NK-92 (cell line): ENCODE data around the gene DUSP8.

ENCODE experiments used
- DNase-seq: peaks from one replicate; lab custom pipeline; 2025; ENCODE audit not compliant: unreplicated experiment; lab: John Stamatoyannopoulos, UW

The DUSP8 gene

DNA sequence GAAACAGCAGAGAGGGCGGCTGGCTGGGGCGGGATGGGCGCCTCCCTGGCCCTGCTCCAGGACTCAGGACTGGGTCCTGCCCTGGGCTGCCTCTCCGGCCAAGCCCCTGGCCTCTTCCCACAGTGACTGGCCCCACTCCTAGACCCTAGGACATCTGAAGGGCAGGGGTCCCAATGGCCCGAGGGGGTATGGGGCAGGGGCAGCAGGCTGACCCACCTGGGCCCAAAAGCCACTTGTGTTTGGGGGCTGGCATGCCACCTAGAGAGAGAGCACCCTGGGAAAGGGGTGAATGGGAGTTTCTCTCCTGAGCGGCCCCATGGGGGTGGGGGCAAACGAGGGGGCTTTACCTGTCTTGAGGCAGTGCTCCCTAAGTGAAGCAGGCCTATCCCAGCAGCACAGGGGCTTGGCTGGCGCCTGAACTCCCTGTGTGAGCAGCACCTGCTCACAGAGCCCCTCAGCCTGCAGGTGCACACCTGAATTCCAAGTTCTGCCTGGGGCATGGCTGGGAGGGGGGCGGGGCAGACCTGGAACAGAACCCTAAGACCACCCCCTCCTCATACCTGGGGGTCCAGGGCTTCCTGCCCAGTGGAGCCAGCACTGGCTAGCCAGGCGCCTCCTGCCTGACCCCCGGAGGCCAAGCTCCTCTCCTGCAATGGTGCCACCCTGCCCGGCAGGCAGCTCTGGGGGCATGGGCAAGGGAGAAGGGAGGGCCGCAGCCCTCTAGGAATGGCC, 16.9 kb downstream of the DUSP8 start:
- DNase-seq = no peak

DNA sequence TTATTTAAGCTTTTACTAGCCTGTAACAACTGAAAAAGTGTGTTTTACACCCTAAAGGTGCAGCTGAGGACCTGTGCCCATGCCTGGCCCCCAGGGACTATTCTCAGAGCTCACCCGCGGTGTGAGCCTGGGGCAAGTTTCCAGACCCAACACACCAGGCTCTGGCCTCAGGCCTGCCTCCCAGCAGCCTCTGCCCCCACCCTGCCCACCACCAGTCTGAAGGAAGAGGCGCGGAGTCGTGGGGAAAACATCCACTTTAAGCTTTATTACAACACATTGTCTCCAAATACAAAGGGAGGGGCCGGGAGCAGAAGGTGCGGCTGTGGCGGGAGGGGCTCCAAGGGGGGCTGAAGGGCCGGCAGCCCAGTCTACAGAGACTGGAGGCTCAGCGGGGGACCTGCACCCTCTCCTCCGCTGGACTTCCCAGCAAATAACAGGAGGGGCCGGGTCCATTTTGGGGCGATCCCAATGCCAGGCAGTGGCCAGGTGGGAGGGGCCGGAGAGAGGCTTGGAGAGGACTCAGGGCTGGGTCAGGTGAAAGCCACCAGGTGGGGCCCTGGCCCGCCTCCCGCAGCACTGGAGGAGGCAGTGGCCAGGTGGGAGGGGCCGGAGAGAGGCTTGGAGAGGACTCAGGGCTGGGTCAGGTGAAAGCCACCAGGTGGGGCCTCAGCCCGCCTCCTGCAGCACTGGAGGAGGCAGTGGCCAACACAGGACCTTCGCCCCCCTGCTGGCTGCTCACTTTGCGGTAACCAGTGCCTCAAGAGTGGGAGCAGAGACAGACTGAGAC, 18.1 kb downstream of the DUSP8 start:
- no peak for DNase-seq

DNA sequence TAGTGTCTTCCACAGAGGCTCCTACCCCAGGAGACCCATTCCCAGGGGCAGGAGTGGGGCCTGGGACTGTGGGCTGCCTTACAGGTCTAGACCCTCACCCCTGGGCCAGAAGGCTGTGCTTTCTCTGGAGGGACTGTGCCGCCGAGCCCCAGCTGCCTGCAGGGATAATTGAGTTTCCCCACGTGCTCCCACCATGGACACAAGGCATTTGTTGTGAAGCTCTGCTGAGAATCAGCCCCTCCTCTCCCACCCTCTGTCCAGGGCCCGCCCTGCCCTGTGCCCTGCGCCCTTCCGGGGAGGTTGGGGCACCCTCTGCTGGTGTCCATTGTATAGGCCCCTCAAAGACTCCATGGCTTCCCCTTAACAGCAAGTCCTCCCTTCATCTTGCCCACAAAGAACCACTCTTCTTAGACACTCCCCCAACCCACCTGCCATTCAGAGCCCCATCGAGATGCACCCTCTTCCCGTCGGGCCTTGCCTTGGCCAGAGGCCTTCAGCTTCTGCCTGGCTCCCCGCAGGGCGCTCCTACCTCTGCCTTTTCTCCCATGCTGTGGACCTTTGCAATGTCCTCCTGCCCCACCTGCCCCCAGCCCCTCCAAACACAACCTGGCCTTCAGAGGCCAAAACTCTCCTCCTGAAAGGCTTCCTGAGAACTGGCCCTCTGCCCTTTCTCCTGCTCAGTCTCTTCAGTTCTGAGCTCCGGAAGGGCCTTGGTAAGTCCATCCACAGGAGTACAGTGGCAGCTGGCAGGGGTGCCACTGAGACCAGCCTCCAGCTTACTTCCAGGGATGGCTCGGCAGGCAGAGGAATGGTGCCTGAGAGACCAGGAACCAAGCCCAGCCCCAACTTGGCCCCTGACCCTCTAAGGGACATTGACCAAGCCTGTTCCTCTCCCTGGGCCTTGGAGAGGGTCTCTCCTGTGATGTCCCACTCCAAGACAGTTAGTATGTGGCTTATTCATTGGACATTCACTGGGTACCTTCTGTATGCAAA, 22.4 kb downstream of the DUSP8 start:
- no peak for DNase-seq

- no peak for DNase-seq
Measured at GRCh38 chr11:1548221-1549070, 23.6 kb downstream of the DUSP8 start.

GRCh38 chr11:1547467-1548098, 24.5 kb downstream of the DUSP8 start:
- DNase-seq = no peak

- DNase-seq = no peak
Measured at GRCh38 chr11:1546536-1547466, 25.3 kb downstream of the DUSP8 start.

- DNase-seq = no peak
Measured at GRCh38 chr11:1546077-1546535, 26.0 kb downstream of the DUSP8 start.

DNA sequence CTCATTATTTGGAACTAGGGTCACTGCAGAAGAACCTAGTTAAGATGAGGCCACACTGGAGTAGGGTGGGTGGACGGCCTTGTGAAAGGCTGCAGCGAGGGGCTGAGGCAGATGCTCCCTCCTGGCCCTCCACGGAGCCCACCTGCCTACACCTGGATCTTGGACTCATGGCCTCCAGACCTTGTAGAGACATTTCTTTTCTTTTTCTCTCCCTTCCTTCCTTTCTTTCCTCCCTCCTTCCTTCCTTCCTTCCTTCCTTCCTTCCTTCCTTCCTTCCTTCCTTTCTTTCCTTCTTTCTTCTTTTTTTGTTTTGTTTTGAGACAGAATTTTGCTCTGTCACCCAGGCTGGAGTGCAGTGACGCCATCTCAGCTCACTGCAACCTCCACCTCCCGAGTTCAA, 26.6 kb downstream of the DUSP8 start:
- DNase-seq = no peak

GRCh38 chr11:1544536-1544935, 27.5 kb downstream of the DUSP8 start:
- DNase-seq = no peak

- no peak for DNase-seq
Measured at GRCh38 chr11:1543606-1544263, 28.3 kb downstream of the DUSP8 start.

DNA sequence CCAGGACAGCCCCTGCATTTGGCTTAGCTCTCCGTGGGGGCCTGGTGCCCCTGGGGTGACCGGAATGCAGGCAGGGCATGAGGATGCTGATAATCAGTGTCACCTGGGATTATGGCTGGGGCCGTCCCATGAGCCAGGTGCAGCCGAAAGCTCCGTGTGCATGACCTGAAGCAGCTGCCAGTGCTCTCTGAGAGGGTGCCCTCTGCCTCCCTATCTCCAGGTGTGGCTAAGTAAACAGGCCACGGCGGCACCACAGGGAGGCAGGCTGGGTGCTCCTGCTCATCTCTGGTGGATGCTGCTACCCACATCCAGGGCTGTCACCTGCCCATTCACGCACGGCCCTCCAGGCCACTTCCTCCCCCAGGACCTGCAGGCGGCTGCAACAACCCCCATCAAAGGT, 29.8 kb downstream of the DUSP8 start:
- no peak for DNase-seq

DNA sequence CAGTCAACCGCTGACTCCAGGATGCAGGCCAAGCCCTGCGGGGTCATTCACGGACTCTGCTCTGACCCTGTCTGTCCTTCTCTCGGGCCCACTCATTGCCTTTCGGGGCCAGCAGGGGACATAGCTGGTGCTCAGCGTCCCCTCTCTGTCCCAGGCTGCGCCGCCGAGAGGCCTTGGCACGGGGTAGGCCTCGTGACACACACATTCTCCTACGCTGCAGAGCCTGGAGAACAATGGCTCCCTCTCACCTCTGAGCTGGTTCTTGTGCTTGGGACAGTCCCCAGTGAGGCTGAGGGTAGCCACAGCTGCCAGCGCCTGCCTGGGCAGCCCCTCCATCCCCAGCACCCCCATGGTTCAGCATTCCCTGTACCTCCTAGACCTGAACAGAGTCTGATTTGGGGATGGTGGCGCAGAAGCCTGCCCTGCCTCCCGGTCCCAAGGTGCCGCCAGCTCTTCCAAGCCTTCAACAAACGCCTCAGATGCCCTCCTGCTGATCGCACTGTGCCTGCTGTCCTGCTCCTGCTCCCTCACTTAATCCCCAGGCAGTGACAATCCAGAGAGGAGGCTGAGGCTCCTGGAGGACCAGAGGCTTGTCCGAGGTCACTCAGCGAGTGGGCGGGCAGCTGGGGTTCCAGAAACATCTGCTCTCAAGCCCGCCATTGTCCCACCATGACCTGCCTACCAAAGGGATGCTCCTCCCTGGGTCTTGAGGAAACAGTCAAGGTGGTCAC, 30.4 kb downstream of the DUSP8 start:
- no peak for DNase-seq

- DNase-seq = no peak
Measured at GRCh38 chr11:1540074-1540473, 32.0 kb downstream of the DUSP8 start.

GRCh38 chr11:1538153-1538552, 33.9 kb downstream of the DUSP8 start:
- DNase-seq = no peak

DNA sequence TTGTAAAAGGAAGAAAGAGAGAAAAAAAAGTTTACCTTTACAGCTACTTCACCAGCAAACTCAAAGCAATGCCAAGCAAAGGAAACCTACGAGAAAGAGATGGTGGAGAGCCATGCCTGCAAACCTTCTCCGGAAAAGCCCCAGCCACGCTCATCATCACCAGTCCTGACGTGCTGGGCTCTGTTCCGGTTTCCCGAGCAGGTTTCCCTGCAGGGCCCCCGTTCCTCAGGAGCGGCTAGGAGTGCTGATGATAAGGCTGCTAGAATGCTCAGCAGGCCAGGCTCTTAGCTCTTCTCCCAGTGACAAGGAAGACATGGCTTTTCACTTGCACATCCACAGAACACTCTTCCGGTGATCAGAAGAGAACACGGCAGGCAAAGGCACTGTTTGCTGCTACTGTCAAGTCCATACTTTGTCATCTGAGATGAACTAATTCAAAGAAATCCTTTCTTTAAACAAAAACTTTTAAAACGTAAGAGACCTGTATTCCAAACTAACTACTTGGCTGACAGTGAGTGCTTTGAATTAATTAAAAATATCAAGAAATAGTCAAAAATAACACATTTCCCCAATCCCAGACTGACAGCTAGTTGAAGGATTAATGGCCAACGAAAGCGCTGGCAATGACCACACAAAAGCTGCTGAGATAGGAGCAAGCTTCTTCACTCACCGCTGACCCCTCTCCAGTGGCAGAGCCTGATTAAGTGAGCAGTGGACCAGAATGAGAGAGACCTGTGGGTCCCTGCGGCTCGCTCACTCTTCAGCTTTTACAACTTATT, 35.8 kb downstream of the DUSP8 start:
- no peak for DNase-seq

DNA sequence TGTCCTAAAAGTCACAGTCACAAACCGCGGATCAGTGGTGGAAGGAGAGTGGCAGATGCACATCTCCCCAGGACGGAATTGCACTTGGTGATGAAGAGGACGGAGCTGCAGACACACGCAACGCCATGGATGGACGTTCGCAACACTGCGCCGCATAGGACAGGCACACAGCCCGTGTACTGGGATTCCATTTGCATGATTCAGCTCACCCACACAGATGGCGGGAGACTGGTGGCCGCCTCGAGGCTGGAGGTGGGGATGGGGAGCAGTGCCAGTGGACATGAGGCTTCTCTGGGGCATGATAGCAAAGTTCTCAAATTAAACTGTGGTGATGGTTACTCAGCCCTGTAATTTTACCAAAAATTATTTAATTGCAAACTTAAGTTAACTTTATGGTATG, 37.4 kb downstream of the DUSP8 start:
- DNase-seq = no peak

DNA sequence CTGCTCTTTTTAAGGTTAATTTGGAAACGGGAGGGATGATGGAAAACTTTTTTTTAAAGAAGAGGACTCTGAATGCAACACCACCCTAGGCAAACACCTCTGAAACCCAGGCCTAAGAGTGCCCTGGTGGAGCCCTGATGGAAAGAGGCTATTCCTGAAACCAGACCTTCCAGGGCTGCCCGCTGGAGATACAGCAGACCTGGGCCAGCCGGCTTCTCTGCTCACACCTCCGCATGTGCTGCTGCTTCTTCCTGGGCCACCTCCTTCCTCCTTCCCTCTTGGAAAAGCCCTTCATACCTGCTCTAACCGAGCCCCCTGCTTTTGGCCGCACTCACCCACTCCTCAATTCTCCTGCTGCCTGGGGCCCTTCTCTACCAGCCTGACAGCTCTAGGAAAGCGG, 37.9 kb downstream of the DUSP8 start:
- DNase-seq = no peak
